SH-SY5Y (cell line): ENCODE results near the gene TAC4.

Source experiments
- GATA2 ChIP-seq: IDR thresholded peaks from 2 replicates; pipeline ENCODE4 v1.6.1; 2011; ENCODE audit warnings: mild to moderate bottlenecking, low read depth, low read length
- GATA3 ChIP-seq: IDR thresholded peaks from 2 replicates; pipeline ENCODE4 v1.6.1; 2011; ENCODE audit warnings: low read depth, mild to moderate bottlenecking, low read length, moderate library complexity

GRCh38 chr17:49841548-49841947 lies 6.3 kb downstream of the TAC4 start:
- no peak for TF ChIP-seq GATA3
- no peak for TF ChIP-seq GATA2
